HG03342 (cell line): Measurements from ENCODE around the gene SLC6A20.

Experiments
- ATAC-seq: cut with Tn5 transposase; IDR thresholded peaks from one replicate; pipeline ENCODE4 v1.9.1; 2021; ENCODE audit warnings: mild to moderate bottlenecking, moderate library complexity; ENCODE audit not compliant: unreplicated experiment

Gene SLC6A20

GRCh38 chr3:45795882-45796765 is at the start of gene SLC6A20:
SLC6A20 (minus strand) TSS chr3:45796536; CDS start chr3:45796419, 117 bp downstream.
- no peak for ATAC-seq

GRCh38 chr3:45844616-45845015 is 48.3 kb upstream of the SLC6A20 start:
- ATAC-seq: no peak

DNA sequence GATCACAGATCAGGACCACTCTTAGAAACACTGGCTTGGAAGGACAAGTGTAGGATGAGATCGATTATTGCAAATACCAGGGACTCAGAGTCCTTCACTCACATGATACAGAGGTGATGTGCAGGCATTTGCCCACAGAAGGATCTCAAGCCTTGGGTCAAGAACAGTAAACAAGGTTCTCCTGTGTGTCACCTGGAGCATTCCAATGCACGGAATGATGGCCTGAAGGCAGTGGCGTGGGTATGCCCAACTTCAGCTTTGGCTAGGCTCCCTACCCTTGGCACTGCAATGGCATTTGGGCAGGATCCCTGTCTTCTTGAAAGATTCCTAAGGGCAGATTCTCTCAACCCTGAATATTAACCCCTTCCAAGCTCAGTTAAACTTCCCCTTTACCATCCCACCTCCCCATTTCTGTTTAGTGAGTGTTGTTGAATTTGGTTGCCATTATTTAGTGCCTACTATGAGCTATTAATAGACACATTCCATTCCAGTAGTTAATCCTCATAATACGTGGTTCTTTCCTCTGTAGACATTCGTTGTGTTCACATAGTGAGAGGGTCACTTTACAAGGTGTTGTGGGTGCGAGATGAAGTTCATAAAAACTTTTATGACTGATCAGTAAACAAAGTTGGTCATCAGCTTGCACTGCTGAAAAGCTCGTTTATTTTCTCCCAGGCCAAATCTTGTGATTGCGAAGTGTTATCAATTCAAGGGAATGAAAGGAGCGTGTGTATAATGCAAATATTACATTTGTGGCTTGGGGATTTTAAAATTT is 46.7 kb upstream of the SLC6A20 start:
- no peak for ATAC-seq

DNA sequence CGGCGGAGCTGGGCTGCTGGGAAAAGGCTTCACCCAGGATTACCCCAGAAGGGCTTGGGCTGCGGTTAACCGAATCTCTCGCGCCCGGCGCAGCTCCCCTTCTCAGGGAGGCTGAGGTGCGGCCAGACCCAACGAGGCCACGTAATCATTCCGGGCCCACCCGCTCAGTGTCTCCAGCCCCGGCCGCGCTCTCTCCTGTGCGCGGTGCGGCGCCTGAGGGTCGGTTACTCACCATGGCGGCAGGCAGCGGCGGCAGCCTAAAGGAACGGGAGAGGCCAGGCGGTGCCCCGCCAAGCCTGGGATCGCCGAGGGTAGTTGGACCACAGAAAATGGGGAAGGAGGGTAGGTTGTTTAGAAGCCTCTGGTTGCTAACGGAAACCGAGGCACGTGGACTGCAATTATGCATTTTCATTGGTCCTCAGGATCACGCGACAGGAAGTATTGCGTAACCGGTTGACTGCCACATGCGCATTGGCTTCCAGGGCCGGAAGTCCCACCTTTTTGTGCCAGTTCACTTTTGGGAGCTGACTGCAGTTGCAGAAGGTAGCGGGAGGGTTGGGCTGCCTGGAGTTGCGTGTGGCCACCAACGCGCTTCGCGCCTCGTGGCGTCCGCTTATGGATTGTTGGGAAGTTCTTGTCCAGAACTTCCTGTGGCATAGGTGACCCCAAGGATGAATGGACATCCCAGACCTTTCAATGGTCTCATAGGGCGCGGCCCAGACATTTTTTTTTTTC is 45.6 kb upstream of the SLC6A20 start, which contains the start of gene LZTFL1:
Gene LZTFL1 (minus strand): TSS at position 363 of the 735 bp plus-strand sequence. CDS start 128 bp downstream, at position 235.
- ATAC-seq: peak; percentile 96

DNA sequence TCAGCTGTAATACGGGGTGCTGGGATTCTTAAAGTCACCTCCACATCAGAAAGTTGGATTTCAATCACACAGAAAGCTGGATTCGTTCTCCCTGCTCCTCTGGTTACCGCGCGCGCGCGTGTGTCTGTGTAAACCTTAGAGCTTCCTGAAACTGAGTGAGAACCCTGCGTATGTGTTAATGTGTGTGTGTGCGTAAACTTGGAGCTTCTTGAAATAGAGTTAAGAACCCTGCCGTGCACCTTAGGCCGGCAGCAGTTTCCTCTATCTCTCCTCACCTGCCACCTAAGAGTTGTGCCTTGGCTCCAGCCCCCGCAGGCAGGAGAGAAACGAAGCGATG is 45.1 kb upstream of the SLC6A20 start:
- peak; percentile 20 for ATAC-seq

DNA sequence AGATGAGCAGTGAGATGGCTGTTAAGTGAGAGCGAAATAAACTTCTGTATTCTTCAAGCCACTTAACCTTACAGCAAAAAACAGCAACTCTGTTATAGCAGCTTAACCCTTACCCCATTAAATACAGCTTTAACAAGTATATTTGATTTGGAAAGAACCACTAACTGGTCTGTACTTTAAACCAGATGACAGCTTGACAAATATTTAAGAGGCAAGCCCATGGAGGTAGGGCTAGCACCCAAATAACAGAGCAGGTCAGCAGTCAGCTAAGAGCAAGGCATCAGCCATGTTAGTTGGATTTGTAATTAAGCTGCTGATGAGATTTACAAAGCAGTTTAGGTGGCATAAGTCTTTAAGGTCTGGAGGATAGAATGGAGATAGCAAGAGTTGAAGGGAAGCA is 42.1 kb upstream of the SLC6A20 start:
- ATAC-seq: no peak

- no peak for ATAC-seq
Measured at GRCh38 chr3:45832699-45833098, 36.4 kb upstream of the SLC6A20 start.

DNA sequence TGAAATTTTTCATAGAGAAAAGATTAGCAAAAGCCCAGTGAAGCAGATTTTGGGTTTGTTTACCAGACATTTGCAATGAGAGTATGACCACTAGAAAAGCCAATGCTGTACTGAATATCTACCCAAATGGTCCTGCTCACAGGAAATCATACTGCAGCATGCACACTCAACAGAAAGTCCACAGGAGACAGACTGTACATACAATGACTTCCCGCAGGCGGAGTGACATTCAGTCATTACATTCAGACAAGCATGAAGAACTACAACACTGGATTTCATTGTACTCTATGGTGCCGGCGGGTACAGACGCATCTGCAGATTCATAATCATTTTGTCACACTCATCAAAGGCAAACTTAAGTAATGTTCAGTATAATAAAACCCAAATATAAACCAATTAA is 33.8 kb upstream of the SLC6A20 start:
- no peak for ATAC-seq

- ATAC-seq: no peak
Measured at GRCh38 chr3:45826908-45827307, 30.6 kb upstream of the SLC6A20 start.

DNA sequence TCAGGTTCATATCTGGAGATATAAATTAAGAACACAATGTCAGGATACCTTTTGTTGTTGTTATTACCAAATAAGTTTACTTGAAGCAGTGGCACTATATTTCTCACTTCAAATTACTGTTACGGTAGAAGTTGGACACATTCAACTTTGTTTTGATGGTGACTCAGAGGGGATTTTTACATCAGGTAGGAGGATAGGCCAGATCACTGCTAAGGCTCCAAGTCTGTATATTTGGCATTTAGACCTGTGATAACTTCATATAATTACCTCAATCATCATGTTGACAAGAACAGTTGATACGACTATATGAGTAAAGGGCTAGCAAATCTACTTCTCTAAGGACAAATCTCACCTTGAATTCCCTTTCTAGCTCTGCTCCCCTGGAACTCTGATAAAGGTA is 30.0 kb upstream of the SLC6A20 start:
- no peak for ATAC-seq

- ATAC-seq: no peak
Measured at GRCh38 chr3:45821127-45821526, 24.8 kb upstream of the SLC6A20 start.

DNA sequence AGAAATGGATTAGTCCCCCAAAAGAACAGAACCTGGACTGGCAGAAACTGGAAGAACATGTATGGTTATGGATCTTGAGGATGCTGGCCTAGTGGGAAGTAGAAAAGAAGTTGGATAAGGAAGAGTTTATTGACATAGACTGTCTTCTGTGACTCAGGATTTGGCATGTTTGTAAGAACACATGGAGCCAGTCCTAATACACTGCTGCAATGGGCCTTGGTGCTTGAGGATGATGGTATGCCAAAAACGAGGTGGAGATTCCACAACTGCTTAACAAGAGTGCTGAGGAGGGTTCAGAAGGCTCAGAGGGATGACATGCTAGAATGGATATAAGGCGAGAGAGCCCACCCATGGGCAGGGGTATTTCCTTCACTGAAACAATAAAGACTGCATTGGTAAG is 23.2 kb upstream of the SLC6A20 start:
- ATAC-seq: no peak

- ATAC-seq: no peak
Measured at GRCh38 chr3:45817831-45818522, 21.6 kb upstream of the SLC6A20 start.

GRCh38 chr3:45816544-45816943 is 20.2 kb upstream of the SLC6A20 start:
- ATAC-seq: no peak

- ATAC-seq: no peak
Measured at GRCh38 chr3:45814322-45814721, 18.0 kb upstream of the SLC6A20 start.

GRCh38 chr3:45807681-45808540 is 11.6 kb upstream of the SLC6A20 start:
- ATAC-seq: no peak

- no peak for ATAC-seq
Measured at GRCh38 chr3:45807133-45807532, 10.8 kb upstream of the SLC6A20 start.

GRCh38 chr3:45806072-45806471 is 9.7 kb upstream of the SLC6A20 start:
- ATAC-seq: no peak

DNA sequence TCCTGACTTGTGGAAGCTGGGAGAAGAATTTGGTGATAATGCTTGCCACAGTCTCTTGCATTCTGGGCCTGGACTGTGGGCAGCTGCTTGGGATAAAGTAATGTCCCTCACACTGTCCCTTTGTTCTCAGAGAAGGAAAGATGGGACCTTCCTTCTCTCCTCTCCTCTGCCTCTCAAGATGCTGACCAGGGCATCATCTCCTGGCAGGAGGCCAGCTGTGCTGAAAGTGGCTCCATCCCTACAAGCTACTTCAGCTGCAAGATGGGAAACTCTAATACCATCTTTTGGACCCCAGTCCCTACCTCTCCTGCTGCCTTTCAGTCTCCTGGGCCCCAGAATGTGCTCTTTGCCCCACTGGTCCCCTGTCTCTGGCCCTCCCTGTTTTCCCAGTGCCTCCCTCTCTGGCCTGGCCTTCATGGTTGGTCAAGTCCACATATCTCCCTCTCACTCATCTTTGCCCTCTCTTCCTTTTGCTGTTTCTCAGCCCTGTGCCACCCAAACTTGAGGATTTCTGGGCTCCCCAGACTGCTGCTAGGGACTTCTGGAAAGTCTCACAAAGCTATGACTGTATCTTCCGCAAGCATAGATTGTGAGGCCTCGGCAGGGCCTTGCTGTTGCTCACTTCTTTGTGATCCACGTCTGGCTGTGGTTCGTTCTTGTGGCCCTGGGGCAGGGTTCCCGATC is 7.1 kb upstream of the SLC6A20 start:
- ATAC-seq: no peak
